Measurements from ENCODE around the gene NUDT7. TPM values are rescaled to one million over a fixed set of nuclear protein-coding genes. Genes with fewer than 3 reads are reported as not detected.
A peak's percentile ranks its signal among the peaks of the same experiment; 100 is the strongest.

Gene NUDT7
- total RNA-seq, 1 donor from 2014 or later = 4.7 TPM

- H3K36me3 Mint-ChIP-seq (ENCODE audit: low read depth) = no peaks in the 10 kb centered on the region
- peak; percentile 50 for TF ChIP-seq CTCF (conservative IDR thresholded peaks at IDR 0.05)
- H3K27ac Mint-ChIP-seq (ENCODE audit: unreplicated experiment) = no peak overlapping the region
- H3K4me3 Mint-ChIP-seq = no peak overlapping the region
- no peak for DNase-seq (ENCODE audit: low read depth, low spot score)
- no peaks in the 10 kb centered on the region for H3K9me3 Mint-ChIP-seq
- peaks cover 39% of the 10 kb centered on the region for H3K27me3 Mint-ChIP-seq (ENCODE audit: low read depth)
- H3K4me1 Mint-ChIP-seq = peaks cover 10% of the 10 kb centered on the region
These were observed 62.4 kb downstream of the NUDT7 start for GRCh38 chr16:77784441-77785372.

- H3K4me3 Mint-ChIP-seq = no peak overlapping the region
- DNase-seq (ENCODE audit: low read depth, low spot score) = no peak
- H3K27me3 Mint-ChIP-seq (ENCODE audit: low read depth) = peaks cover 45% of the 10 kb centered on the region
- peaks cover 10% of the 10 kb centered on the region for H3K4me1 Mint-ChIP-seq
- no peaks in the 10 kb centered on the region for H3K36me3 Mint-ChIP-seq (ENCODE audit: low read depth)
- TF ChIP-seq CTCF (conservative IDR thresholded peaks at IDR 0.05) = no peak
- no peak overlapping the region for H3K27ac Mint-ChIP-seq (ENCODE audit: unreplicated experiment)
- H3K9me3 Mint-ChIP-seq = no peaks in the 10 kb centered on the region
These were observed 63.1 kb downstream of the NUDT7 start for GRCh38 chr16:77785373-77785764.

GRCh38 chr16:77786186-77786847 lies 64.0 kb downstream of the NUDT7 start:
- Mint-ChIP-seq H3K4me3 (no peak overlapping the region), H3K27me3 (ENCODE audit: low read depth) (peaks cover 55% of the 10 kb centered on the region), H3K4me1 (peaks cover 10% of the 10 kb centered on the region), H3K9me3 (no peaks in the 10 kb centered on the region), H3K36me3 (ENCODE audit: low read depth) (no peaks in the 10 kb centered on the region), H3K27ac (ENCODE audit: unreplicated experiment) (no peak overlapping the region)
- TF ChIP-seq CTCF (conservative IDR thresholded peaks at IDR 0.05) = no peak
- DNase-seq (ENCODE audit: low read depth, low spot score) = no peak

- Mint-ChIP-seq H3K27ac (ENCODE audit: unreplicated experiment) (no peak overlapping the region), H3K4me1 (peaks cover 10% of the 10 kb centered on the region), H3K4me3 (peak overlapping the region; percentile 94), H3K36me3 (ENCODE audit: low read depth) (no peaks in the 10 kb centered on the region), H3K27me3 (ENCODE audit: low read depth) (peaks cover 66% of the 10 kb centered on the region), H3K9me3 (no peaks in the 10 kb centered on the region)
- no peak for DNase-seq (ENCODE audit: low read depth, low spot score)
- no peak for TF ChIP-seq CTCF (conservative IDR thresholded peaks at IDR 0.05)
These were observed 65.1 kb downstream of the NUDT7 start for GRCh38 chr16:77787452-77787851.

GRCh38 chr16:77788181-77789084 lies 66.1 kb downstream of the NUDT7 start, which contains the start of gene VAT1L:
Gene VAT1L, plus strand, starts transcription at chr16:77788564. Its CDS starts 119 bp downstream, at chr16:77788683.
- H3K27me3 Mint-ChIP-seq (ENCODE audit: low read depth) = peaks cover 69% of the 10 kb centered on the region
- no peaks in the 10 kb centered on the region for H3K9me3 Mint-ChIP-seq
- peak within 1 kb of the TSS; percentile 94 for H3K4me3 Mint-ChIP-seq
- DNase-seq (ENCODE audit: low read depth, low spot score) = peak; percentile 47
- H3K4me1 Mint-ChIP-seq = peaks cover 10% of the 10 kb centered on the region
- no peak for TF ChIP-seq CTCF (conservative IDR thresholded peaks at IDR 0.05)
- no peaks in the 10 kb centered on the region for H3K36me3 Mint-ChIP-seq (ENCODE audit: low read depth)
- H3K27ac Mint-ChIP-seq (ENCODE audit: unreplicated experiment) = no peak within 1 kb of the TSS

Data from neural crest cell (in vitro differentiated cells).